CD14-positive monocyte (primary cell): ENCODE data around the gene MATK. TPM values are rescaled to one million over a fixed set of nuclear protein-coding genes. Genes with fewer than 3 reads are reported as not detected.
"Not testable (repeated sequence)": the region's sequence is repeated elsewhere in the genome, so short reads cannot be mapped to it uniquely, and the experiment has no call there.

ENCODE experiments used
- DNase-seq, 3 donors: peaks; one replicate each; pipeline ENCODE4 v3.0.0-alpha.2; 2011 to 2022
- H2AFZ ChIP-seq: 2 replicates; pipeline ENCODE4 v1.6.0; 2012; ENCODE audit warnings: mild to moderate bottlenecking, low read depth, low read length, inconsistent platforms; ENCODE audit not compliant: insufficient read depth, poor library complexity, severe bottlenecking
- H3K27ac ChIP-seq, 2 donors: 1 replicate in 1 of 2; 2 replicates in 1 of 2; pipeline ENCODE4 v1.5.1; 2012 to 2013; ENCODE audit warnings: low read length in 2 of 2, control low read depth in 1 of 2, inconsistent platforms in 1 of 2, low read depth in 1 of 2, mild to moderate bottlenecking in 1 of 2
- H3K27me3 ChIP-seq, 2 donors: one replicate each; pipeline versions ENCODE4 v1.6.0 to v1.6.1; 2011 to 2013; ENCODE audit warnings: low read length in 2 of 2; ENCODE audit not compliant: control insufficient read depth in 2 of 2, insufficient read depth in 2 of 2
- H3K36me3 ChIP-seq, 2 donors: replicated peaks in 1 of 2; 1 replicate in 1 of 2; 2 replicates in 1 of 2; pipeline versions ENCODE4 v1.5.1 to v1.6.1; 2012 to 2013; ENCODE audit warnings: low read length in 2 of 2, control low read depth in 1 of 2, inconsistent platforms in 1 of 2, mild to moderate bottlenecking in 1 of 2; ENCODE audit not compliant: insufficient read depth in 2 of 2, control insufficient read depth in 1 of 2
- H3K4me1 ChIP-seq, 2 donors: 1 replicate in 1 of 2; 2 replicates in 1 of 2; pipeline versions ENCODE4 v1.5.1 to v1.6.1; 2012 to 2013; ENCODE audit warnings: low read length in 2 of 2, control low read depth in 1 of 2, inconsistent platforms in 1 of 2, mild to moderate bottlenecking in 1 of 2, moderate library complexity in 1 of 2; ENCODE audit not compliant: insufficient read depth in 2 of 2, control insufficient read depth in 1 of 2
- H3K4me2 ChIP-seq: replicated peaks from 2 replicates; pipeline ENCODE3; 2012; ENCODE audit warnings: low read length, moderate library complexity, mild to moderate bottlenecking; ENCODE audit not compliant: poor library complexity, severe bottlenecking; ENCODE audit errors: extremely low read depth
- H3K4me3 ChIP-seq, 3 experiments: fragments of 200-600 bp in 1 of 3; sonication (generic) in 1 of 3; replicated peaks in 1 of 3; 1 replicate in 2 of 3; 2 replicates in 1 of 3; pipeline ENCODE4 v1.5.1; 2011 to 2013; ENCODE audit warnings: low read length in 3 of 3, mild to moderate bottlenecking in 3 of 3, control low read depth in 2 of 3, low read depth in 2 of 3, inconsistent platforms in 1 of 3, moderate library complexity in 1 of 3
- H3K79me2 ChIP-seq: 2 replicates; pipeline ENCODE4 v1.6.0; 2012; ENCODE audit warnings: mild to moderate bottlenecking, control low read depth, inconsistent platforms, low read length, moderate library complexity; ENCODE audit not compliant: insufficient read depth
- H3K9ac ChIP-seq: 2 replicates; pipeline ENCODE4 v1.6.0; 2017; ENCODE audit warnings: low read length, mild to moderate bottlenecking; ENCODE audit not compliant: insufficient read depth, poor library complexity, severe bottlenecking
- H3K9me3 ChIP-seq, 2 donors: replicated peaks in 1 of 2; 1 replicate in 1 of 2; 2 replicates in 1 of 2; pipeline versions ENCODE4 v1.5.1 to v1.6.1; 2012 to 2013; ENCODE audit warnings: low read length in 2 of 2, control low read depth in 1 of 2; ENCODE audit not compliant: control insufficient read depth in 1 of 2, insufficient read depth in 1 of 2
- H4K20me1 ChIP-seq: 2 replicates; pipeline ENCODE4 v1.6.0; 2012; ENCODE audit warnings: mild to moderate bottlenecking, low read length, control low read depth, moderate library complexity; ENCODE audit not compliant: insufficient read depth
- H3K27ac Mint-ChIP-seq, 7 donors: one replicate each; pipeline ENCODE4 v1.8.0; 2020; ENCODE audit warnings: mild to moderate bottlenecking in 7 of 7, mixed read lengths in 7 of 7, moderate library complexity in 6 of 7, inconsistent platforms in 2 of 7
- H3K27me3 Mint-ChIP-seq, 3 donors: one replicate each; pipeline ENCODE4 v1.8.0; 2021 to 2022; ENCODE audit warnings: low read depth in 3 of 3, mild to moderate bottlenecking in 3 of 3, mixed read lengths in 3 of 3, moderate library complexity in 3 of 3, inconsistent platforms in 1 of 3
- H3K36me3 Mint-ChIP-seq, 2 donors: one replicate each; pipeline ENCODE4 v1.8.0; 2020; ENCODE audit warnings: mixed read lengths in 2 of 2, inconsistent platforms in 1 of 2, mild to moderate bottlenecking in 1 of 2
- H3K4me1 Mint-ChIP-seq: one replicate; pipeline ENCODE4 v1.8.0; 2020; ENCODE audit warnings: mild to moderate bottlenecking, mixed read lengths
- H3K4me3 Mint-ChIP-seq, 2 donors: one replicate each; pipeline ENCODE4 v1.8.0; 2020; ENCODE audit warnings: mild to moderate bottlenecking in 2 of 2, mixed read lengths in 2 of 2, moderate library complexity in 1 of 2
- H3K9me3 Mint-ChIP-seq, 7 donors: one replicate each; pipeline ENCODE4 v1.8.0; 2020 to 2022; ENCODE audit warnings: mixed read lengths in 7 of 7, mild to moderate bottlenecking in 6 of 7, moderate library complexity in 6 of 7, inconsistent platforms in 2 of 7
- WGBS: methylation state at CpG from one replicate; pipeline ENCODE4 v1.1.5; 2013; ENCODE audit warnings: missing lambda C conversion rate; ENCODE audit not compliant: insufficient coverage; 5-methylcytosine and 5-hydroxymethylcytosine counted together
- intact Hi-C, 2 donors: fragments of 100-400 bp; cut with micrococcal nuclease; formaldehyde crosslinking; loops; one replicate each; pipeline versions ENCODE4 v1.15.0 to v1.15.1; 2023
- polyA plus RNA-seq, 3 donors: library from polyadenylated mRNA; depleted of rRNA in 1 of 3; unstranded in 2 of 3; stranded (reverse) in 1 of 3; fragments of 300-500 nt in 2 of 3; fragments of >200 nt in 1 of 3; fragmentation: Illumina TruSeq in 2 of 3; gene quantifications; 1 replicate in 2 of 3; 2 replicates in 1 of 3; pipeline ENCODE4 v1.2.3, GENCODE V29; 2012 to 2021
- TF ChIP-seq, protein P1 (sequence below): fragments of 200-600 bp; IDR thresholded peaks from one replicate; pipeline ENCODE4 v1.8.0; 2022; ENCODE audit warnings: antibody characterized with exemption, mild to moderate bottlenecking

MATK gene
- polyA plus RNA-seq, 3 donors, result 0.20 to 0.44 (median 0.35) TPM

DNA sequence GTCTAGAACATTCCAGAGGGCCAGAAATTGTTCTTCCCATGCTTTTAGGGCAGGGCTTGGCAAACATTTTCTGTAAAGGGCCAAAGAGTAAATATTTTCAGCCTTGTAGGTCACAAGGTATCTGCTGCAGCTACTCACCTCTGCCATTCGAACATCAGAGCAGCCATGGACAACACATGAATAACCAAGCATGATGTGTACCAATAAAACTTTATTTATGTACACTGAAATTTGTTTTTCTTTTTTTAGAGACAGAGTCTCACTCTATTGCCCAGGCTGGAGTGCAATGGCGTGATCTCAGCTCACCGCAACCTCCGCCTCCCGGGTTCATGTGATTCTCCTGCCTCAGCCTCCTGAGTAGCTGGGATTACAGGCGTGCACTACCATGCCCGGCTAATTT lies 28.5 kb downstream of the MATK start:
- H3K9me3 ChIP-seq, H3K4me3 ChIP-seq, DNase-seq, H3K9ac ChIP-seq, H3K27ac Mint-ChIP-seq, H3K4me2 ChIP-seq, H4K20me1 ChIP-seq, H3K79me2 ChIP-seq, H3K27ac ChIP-seq, intact Hi-C loops, H2AFZ ChIP-seq, H3K9me3 Mint-ChIP-seq, H3K4me3 Mint-ChIP-seq, H3K27me3 ChIP-seq, H3K27me3 Mint-ChIP-seq: not testable (repeated sequence)
- peaks cover 8 to 14% of the 10 kb centered on the region in 2 donors for H3K36me3 ChIP-seq
- peaks cover 10 to 30% of the 10 kb centered on the region in 2 donors for H3K36me3 Mint-ChIP-seq
- WGBS, result 98% methylated on average over 6 of the region's 7 CpGs
- peaks cover 13 to 16% of the 10 kb centered on the region in 2 donors for H3K4me1 ChIP-seq
- H3K4me1 Mint-ChIP-seq, result peaks cover 11% of the 10 kb centered on the region

GRCh38 chr19:3753631-3754410 lies 32.4 kb downstream of the MATK start:
- no peak overlapping the region for H3K4me3 Mint-ChIP-seq
- TF ChIP-seq, protein P1, sequence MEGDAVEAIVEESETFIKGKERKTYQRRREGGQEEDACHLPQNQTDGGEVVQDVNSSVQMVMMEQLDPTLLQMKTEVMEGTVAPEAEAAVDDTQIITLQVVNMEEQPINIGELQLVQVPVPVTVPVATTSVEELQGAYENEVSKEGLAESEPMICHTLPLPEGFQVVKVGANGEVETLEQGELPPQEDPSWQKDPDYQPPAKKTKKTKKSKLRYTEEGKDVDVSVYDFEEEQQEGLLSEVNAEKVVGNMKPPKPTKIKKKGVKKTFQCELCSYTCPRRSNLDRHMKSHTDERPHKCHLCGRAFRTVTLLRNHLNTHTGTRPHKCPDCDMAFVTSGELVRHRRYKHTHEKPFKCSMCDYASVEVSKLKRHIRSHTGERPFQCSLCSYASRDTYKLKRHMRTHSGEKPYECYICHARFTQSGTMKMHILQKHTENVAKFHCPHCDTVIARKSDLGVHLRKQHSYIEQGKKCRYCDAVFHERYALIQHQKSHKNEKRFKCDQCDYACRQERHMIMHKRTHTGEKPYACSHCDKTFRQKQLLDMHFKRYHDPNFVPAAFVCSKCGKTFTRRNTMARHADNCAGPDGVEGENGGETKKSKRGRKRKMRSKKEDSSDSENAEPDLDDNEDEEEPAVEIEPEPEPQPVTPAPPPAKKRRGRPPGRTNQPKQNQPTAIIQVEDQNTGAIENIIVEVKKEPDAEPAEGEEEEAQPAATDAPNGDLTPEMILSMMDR, result no peak

More at GRCh38 chr19:3753631-3754410, 32.4 kb downstream of the MATK start:
- Histone ChIP-seq H3K4me1 (no peaks in the 10 kb centered on the region), H3K4me3 (no peak overlapping the region), H3K9ac (no peak overlapping the region), H3K36me3 (peaks cover 18 to 30% of the 10 kb centered on the region in 2 donors), H3K27me3 (no peaks in the 10 kb centered on the region), H2AFZ (no peak overlapping the region), H3K79me2 (no peaks in the 10 kb centered on the region), H3K9me3 (peaks cover 0 to 3% of the 10 kb centered on the region in 2 donors), H3K4me2 (no peak overlapping the region), H4K20me1 (no peaks in the 10 kb centered on the region), H3K27ac (no peak overlapping the region)
- Mint-ChIP-seq H3K27me3 (peaks cover 0 to 2% (median 0%) of the 10 kb centered on the region in 3 donors), H3K27ac (no peak overlapping the region), H3K4me1 (no peaks in the 10 kb centered on the region), H3K36me3 (peaks cover 22 to 42% of the 10 kb centered on the region in 2 donors), H3K9me3 (peaks cover 0 to 5% (median 3%) of the 10 kb centered on the region in 7 donors)
- WGBS, result 96% methylated on average over 43 of the region's 51 CpGs
- no peak for DNase-seq
- intact Hi-C loops, result no loop called here
